AG10803 (cell line): ENCODE results near the gene AMIGO2.

Source experiments
- DNase-seq: peaks from one replicate; pipeline ENCODE4 v3.0.0; 2010; ENCODE audit warnings: low read depth
- H3K4me3 ChIP-seq: 2 replicates; pipeline ENCODE4 v1.5.1; 2011; ENCODE audit warnings: mild to moderate bottlenecking, low read length, control low read depth
- TF ChIP-seq, protein P1 (sequence below): conservative IDR thresholded peaks from 2 replicates; pipeline ENCODE4 v1.5.1; 2011; ENCODE audit warnings: mild to moderate bottlenecking, low read length, control low read depth, inconsistent platforms

AMIGO2 gene

DNA sequence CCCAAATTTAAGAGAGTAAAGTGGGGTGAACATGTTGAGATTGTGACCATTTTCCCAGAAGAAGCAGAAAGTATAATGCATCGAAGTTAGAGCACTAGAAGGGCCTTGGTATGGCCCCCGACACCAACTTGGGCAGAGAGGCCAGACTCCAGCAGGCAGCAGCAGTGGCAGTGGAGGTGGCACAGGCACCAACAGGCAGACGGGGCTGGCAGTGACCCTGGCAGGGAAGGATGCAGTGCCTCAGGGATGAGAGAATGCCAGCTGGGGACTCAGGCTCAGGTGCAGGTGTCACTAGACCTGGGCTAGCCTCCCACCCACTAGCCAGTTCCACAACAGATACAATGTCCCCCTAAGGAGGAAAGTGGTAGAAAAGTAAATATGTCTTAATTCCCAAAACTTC, 27.7 kb upstream of the AMIGO2 start:
- TF ChIP-seq, protein P1, sequence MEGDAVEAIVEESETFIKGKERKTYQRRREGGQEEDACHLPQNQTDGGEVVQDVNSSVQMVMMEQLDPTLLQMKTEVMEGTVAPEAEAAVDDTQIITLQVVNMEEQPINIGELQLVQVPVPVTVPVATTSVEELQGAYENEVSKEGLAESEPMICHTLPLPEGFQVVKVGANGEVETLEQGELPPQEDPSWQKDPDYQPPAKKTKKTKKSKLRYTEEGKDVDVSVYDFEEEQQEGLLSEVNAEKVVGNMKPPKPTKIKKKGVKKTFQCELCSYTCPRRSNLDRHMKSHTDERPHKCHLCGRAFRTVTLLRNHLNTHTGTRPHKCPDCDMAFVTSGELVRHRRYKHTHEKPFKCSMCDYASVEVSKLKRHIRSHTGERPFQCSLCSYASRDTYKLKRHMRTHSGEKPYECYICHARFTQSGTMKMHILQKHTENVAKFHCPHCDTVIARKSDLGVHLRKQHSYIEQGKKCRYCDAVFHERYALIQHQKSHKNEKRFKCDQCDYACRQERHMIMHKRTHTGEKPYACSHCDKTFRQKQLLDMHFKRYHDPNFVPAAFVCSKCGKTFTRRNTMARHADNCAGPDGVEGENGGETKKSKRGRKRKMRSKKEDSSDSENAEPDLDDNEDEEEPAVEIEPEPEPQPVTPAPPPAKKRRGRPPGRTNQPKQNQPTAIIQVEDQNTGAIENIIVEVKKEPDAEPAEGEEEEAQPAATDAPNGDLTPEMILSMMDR: no peak
- no peak for DNase-seq
- no peak overlapping the region for H3K4me3 ChIP-seq

DNA sequence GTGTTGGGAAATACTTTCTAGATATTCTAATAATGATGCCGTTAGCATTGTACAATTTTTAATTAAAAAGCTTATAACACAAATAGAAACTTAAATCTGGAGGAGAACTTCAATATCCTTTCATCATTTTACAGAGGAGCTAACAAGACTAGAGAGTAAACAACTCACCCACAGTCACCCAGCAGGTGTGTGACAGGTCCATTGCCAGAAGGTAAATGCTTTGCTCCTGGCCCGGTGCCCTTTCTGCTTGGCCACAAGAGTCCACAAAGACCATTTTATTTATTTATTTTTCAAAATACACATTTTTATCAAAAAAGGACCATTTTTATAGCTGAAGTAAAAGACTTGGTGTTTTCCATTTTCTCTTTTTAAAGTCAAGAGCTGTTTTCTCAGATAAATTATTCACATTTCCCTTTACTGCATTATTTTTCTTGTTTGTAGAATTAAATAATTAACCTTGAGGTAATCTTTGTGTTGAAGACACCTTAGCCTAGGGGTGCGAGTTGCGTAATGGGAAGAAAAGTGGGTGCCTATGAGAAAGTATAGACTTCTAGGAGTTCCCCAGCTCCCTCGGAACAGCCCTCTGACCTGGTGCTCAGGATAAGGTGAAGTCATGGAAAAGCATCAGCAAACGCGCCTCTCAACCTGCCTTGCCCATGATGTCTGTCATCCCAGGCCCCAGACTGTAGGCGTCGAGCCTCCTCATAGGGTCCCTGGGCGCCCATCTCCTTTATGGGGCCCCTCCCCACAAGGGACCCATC, 26.3 kb upstream of the AMIGO2 start:
- DNase-seq: no peak
- TF ChIP-seq, protein P1: no peak
- no peak overlapping the region for H3K4me3 ChIP-seq

DNA sequence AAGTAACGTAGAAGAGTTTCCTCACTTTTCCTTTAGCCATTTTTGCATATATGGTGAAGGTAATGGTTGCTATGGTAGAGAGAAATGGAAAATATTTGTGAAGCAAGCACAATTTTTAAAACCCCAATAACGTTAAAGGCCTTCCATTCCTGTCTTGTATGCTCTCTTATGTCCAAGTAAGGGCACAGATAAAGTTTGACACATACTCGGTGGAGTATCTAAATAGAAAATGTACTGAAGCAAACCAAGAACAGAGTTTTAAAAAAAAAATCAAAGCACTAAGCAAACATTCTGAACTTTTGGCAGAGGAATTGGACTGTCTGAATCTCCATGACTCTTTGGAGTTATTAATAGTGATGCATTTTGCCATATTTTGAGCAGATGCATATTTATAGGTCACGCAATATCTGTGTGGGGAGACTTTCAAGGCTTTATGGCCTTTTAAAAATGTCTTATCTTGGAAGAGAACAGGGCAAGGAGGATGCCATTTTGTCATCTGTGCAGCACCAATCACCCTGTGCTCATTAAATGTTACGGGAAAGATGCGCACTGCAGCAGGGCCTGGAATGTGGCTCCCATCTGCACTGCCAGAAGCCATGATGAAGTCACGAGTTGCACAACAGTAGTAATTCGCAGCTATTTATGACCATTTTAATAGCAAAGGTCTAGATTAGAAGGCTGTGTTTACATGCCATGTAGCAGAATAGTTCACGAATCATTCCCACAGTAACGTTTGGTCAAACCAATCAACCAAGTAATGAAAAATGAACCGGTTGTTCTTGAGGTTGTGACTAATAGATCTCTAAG, 23.3 kb upstream of the AMIGO2 start:
- DNase-seq: peak; percentile 100
- no peak overlapping the region for H3K4me3 ChIP-seq
- TF ChIP-seq, protein P1: no peak

DNA sequence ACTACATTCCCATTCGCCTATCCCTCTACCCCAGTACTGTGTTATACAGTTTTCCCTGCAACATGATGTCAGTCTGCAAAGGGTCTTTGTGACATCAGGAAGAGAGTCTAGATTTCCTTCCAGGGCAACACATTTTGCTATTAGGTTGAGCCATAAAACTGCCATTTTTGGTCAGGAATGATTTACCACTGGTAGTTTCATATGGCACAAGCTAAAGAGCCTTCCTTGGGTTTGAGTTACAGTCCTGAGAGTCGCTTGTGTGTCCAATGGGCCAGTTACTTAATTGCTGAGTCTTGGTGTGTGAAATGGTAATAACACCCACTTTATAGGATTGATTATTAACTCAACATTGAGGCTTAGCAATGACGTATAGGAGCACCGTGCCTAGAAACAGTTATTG, 22.6 kb upstream of the AMIGO2 start:
- H3K4me3 ChIP-seq: no peak overlapping the region
- TF ChIP-seq, protein P1: no peak
- no peak for DNase-seq

DNA sequence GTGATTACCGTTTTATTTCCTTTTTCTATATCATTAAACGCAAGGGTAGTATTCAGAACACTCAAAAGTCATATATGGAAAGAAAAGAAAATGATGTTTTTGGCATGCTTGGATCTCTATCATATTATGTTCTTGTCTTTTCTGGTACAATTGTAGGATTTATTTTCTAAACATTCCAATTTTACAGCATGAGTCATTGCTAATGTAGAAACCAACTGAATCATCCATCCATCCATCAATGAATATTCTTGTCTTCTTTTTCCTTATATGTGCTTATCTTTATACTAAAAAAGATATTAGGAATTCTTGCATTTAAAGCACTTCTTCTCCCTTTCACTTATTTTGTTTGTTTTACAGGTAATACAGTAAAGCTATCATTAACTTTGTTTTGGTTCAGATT, 20.4 kb upstream of the AMIGO2 start:
- H3K4me3 ChIP-seq: no peak overlapping the region
- no peak for DNase-seq
- TF ChIP-seq, protein P1: no peak

DNA sequence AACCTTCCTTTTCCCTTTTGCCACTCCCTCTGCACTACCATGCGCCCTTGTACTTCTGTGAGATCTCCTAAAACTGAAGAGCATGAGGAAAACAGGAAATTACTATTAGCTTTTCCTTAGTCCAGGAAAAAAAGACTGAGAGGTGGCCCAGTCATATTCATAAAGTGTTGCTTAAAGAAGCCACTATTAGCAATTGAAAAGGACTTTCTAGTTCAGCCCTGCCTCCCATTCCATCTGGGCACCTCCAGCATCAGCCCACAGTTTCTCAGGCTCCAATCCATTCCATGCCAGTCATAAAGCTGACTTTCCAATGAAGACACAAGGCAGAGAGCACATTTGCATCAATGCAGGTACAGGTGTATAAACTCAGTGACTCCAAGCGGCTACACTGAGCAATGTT, 19.9 kb upstream of the AMIGO2 start:
- TF ChIP-seq, protein P1: no peak
- no peak for DNase-seq
- no peak overlapping the region for H3K4me3 ChIP-seq

DNA sequence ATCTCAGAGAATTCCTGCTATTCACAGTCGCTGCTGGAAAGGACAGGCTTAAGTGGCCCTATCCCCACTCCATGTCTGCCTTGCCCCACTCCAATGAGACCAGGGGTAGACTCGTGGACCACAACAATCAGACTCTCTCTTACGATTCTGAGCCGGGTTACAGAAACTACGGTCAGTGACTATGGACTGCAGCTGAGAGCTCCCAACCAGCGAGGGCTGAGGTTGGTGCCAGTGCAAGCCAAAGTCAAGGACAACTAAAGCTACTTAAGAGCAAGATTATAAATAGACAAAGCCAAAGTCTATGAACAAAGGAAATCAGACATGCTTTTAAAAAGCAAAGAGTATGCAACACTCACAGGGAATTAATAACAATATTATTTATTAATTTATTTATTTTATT, 18.3 kb upstream of the AMIGO2 start:
- TF ChIP-seq, protein P1: no peak
- DNase-seq: no peak
- no peak overlapping the region for H3K4me3 ChIP-seq
